Parathyroid adenoma (tissue), 2 donors: ENCODE results near the gene NTF3.

Experiments used
- H2AFZ ChIP-seq: fragments of 300-600 bp; sonication (generic); one replicate; pipeline ENCODE4 v1.7.0; 2017; ENCODE audit warnings: antibody characterized with exemption, mild to moderate bottlenecking
- H3K27ac ChIP-seq: fragments of 300-600 bp; sonication (generic); one replicate; pipeline ENCODE4 v1.7.0; 2017
- H3K27me3 ChIP-seq: fragments of 300-600 bp; sonication (generic); one replicate; pipeline ENCODE4 v1.7.0; 2017; ENCODE audit warnings: low read length; ENCODE audit not compliant: control insufficient read depth, insufficient read depth
- H3K36me3 ChIP-seq: fragments of 300-600 bp; sonication (generic); one replicate; pipeline ENCODE4 v1.7.0; 2017; ENCODE audit warnings: low read length; ENCODE audit not compliant: control insufficient read depth, insufficient read depth
- H3K4me1 ChIP-seq: fragments of 300-600 bp; sonication (generic); one replicate; pipeline ENCODE4 v1.7.0; 2017; ENCODE audit warnings: control low read depth
- H3K4me2 ChIP-seq: fragments of 300-600 bp; sonication (generic); one replicate; pipeline ENCODE4 v1.7.0; 2017; ENCODE audit warnings: low read length
- H3K4me3 ChIP-seq: fragments of 300-600 bp; sonication (generic); one replicate; pipeline ENCODE4 v1.7.0; 2017; ENCODE audit warnings: low read depth, low read length
- H3K79me2 ChIP-seq: fragments of 300-600 bp; sonication (generic); one replicate; pipeline ENCODE4 v1.7.0; 2017; ENCODE audit warnings: control low read depth
- H3K9ac ChIP-seq: fragments of 300-600 bp; sonication (generic); one replicate; pipeline ENCODE4 v1.7.0; 2017; ENCODE audit warnings: mild to moderate bottlenecking
- H3K9me3 ChIP-seq: fragments of 300-600 bp; sonication (generic); one replicate; pipeline ENCODE4 v1.7.0; 2017; ENCODE audit warnings: low read length; ENCODE audit not compliant: control insufficient read depth
- TF ChIP-seq, protein P1 (sequence below): fragments of 300-600 bp; sonication (generic); IDR thresholded peaks from one replicate; pipeline ENCODE4 v1.7.0; 2017; ENCODE audit warnings: antibody characterized with exemption, mild to moderate bottlenecking
- donor health status: primary hyperparathyroidism.

NTF3 gene

DNA sequence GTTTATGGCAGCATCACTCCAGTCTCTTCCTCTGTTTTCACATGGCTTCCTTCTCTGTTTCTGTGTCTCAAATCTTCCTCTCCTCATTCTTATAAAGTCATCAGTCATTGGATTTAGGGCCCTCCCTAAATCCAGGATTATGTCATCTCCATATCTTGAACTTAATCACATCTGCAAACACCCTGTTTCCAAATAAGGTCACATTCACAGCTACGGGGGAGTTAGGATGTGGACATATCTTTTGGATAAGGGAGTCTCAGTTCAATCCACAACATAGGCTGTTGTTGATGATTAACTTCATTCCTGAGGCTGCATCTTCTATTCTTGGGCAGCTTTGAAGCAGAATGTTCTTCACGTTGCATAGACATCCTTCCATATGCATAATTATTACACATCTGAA lies 40.3 kb upstream of the NTF3 start:
- no peaks in the 10 kb centered on the region for H3K79me2 ChIP-seq
- no peak overlapping the region for H3K9ac ChIP-seq
- no peak overlapping the region for H3K4me3 ChIP-seq
- H2AFZ ChIP-seq = no peak overlapping the region
- H3K9me3 ChIP-seq = no peaks in the 10 kb centered on the region
- TF ChIP-seq, protein P1, sequence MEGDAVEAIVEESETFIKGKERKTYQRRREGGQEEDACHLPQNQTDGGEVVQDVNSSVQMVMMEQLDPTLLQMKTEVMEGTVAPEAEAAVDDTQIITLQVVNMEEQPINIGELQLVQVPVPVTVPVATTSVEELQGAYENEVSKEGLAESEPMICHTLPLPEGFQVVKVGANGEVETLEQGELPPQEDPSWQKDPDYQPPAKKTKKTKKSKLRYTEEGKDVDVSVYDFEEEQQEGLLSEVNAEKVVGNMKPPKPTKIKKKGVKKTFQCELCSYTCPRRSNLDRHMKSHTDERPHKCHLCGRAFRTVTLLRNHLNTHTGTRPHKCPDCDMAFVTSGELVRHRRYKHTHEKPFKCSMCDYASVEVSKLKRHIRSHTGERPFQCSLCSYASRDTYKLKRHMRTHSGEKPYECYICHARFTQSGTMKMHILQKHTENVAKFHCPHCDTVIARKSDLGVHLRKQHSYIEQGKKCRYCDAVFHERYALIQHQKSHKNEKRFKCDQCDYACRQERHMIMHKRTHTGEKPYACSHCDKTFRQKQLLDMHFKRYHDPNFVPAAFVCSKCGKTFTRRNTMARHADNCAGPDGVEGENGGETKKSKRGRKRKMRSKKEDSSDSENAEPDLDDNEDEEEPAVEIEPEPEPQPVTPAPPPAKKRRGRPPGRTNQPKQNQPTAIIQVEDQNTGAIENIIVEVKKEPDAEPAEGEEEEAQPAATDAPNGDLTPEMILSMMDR = no peak
- H3K27ac ChIP-seq = no peak overlapping the region
- no peaks in the 10 kb centered on the region for H3K4me1 ChIP-seq
- no peak overlapping the region for H3K4me2 ChIP-seq
- H3K36me3 ChIP-seq = no peaks in the 10 kb centered on the region
- no peaks in the 10 kb centered on the region for H3K27me3 ChIP-seq

DNA sequence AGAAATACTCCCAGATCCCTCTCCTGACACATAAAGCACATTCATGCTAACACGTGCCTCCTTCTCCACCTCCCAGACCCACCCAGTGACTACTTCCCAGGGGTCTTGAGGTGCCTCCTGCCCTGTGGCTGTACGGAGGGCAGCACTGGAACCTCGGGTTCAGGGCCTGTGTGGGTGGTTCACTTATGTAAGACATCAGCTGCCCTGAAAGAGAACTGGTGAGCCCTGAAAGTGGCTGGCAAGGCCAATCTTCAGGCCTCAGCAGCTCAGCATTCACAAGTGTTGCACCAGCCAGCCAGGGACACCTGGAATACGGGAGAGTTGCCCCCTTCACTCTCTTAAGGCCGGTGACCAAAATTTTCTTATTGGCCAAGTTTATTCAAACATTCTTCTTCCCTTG lies 38.9 kb upstream of the NTF3 start:
- Histone ChIP-seq H3K36me3 (no peaks in the 10 kb centered on the region), H3K9me3 (no peaks in the 10 kb centered on the region), H3K4me1 (no peaks in the 10 kb centered on the region), H3K27me3 (no peaks in the 10 kb centered on the region), H3K4me3 (no peak overlapping the region), H3K27ac (no peak overlapping the region), H3K9ac (no peak overlapping the region), H2AFZ (no peak overlapping the region), H3K4me2 (no peak overlapping the region), H3K79me2 (no peaks in the 10 kb centered on the region)
- TF ChIP-seq, protein P1 = no peak

DNA sequence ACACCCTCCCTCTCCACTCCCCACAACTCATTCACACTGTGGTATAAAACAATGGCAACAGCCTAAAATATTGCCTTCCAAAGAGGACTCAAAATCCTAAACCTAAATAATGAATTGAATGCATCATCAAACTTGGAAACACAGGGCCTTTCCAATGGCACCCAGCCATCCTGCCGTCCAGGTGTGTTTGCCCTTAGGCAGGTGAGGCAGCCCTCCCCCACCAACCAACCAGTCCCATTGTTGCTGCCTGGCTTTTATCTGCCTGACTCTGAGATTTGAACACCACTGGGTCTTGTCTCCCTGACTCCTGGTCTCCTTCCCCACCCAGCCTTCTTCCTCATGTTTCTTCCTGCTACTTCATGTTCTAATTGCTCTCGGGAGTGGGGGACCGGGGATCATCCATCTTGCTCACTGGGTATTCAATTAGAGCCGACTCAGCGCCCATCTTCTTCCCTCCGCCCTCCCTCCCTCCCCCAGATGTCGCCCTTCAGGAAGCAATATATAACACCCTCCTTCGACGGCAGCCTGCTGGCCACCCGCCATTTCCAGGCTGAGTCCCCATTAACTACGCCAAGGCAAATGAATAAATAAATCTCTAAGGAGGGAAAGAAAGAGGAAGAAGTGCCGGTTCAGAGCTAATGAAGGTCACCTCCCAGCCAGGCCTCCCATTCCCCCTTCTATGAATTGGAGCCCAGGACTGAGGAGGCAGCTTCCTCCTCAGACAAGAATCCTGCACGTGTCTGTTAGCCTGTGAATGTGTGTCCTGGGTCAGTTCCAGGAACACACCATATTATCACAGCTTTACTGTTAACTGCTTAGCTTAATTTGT lies 36.3 kb upstream of the NTF3 start:
- Histone ChIP-seq H3K4me2 (no peak overlapping the region), H3K4me3 (no peak overlapping the region), H3K9ac (no peak overlapping the region), H3K27me3 (no peaks in the 10 kb centered on the region), H3K9me3 (no peaks in the 10 kb centered on the region), H3K27ac (no peak overlapping the region), H3K4me1 (no peaks in the 10 kb centered on the region), H2AFZ (no peak overlapping the region), H3K36me3 (no peaks in the 10 kb centered on the region), H3K79me2 (no peaks in the 10 kb centered on the region)
- TF ChIP-seq, protein P1 = no peak

DNA sequence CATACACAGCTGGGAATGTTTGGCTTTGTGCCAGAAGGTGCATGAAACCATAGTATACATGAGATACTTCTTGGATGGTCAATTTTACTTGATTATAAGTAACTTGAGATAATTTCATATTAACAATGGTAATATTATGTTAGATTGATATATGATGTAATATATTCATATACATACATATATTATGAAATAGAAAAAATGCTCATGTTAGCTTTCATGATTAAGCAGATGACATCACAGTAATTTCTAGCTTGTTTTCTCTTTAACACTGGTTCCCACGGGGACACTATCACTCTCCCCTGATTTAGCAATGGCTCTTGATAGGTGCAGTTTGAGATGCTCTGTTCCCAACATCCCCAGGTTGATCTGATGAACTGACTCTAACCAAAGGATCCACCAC lies 35.4 kb upstream of the NTF3 start:
- Histone ChIP-seq H3K27me3 (no peaks in the 10 kb centered on the region), H3K36me3 (no peaks in the 10 kb centered on the region), H3K4me2 (no peak overlapping the region), H3K9ac (no peak overlapping the region), H3K4me3 (no peak overlapping the region), H3K27ac (no peak overlapping the region), H2AFZ (no peak overlapping the region), H3K4me1 (no peaks in the 10 kb centered on the region), H3K9me3 (no peaks in the 10 kb centered on the region), H3K79me2 (no peaks in the 10 kb centered on the region)
- TF ChIP-seq, protein P1 = no peak

DNA sequence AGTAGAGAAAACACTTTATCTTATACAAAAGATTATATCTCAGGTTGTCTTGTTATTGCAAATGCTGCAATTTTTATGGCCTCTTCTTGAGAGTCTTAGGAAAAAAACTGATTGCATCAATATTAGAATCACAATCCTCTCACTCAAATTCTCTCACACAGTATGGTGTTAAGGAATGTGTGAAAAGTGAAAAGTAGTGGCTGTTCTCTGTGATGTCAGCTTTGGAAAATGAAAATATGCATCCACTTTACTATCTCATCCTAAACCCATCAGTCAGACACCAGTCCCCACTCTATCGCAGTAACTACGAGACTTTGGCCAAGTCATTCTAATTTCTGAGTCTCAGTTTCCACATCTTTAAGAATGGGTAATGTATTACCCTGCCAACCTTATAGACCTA lies 32.6 kb upstream of the NTF3 start:
- Histone ChIP-seq H3K4me2 (no peak overlapping the region), H3K27me3 (no peaks in the 10 kb centered on the region), H3K79me2 (no peaks in the 10 kb centered on the region), H3K4me3 (no peak overlapping the region), H2AFZ (no peak overlapping the region), H3K27ac (no peak overlapping the region), H3K9ac (no peak overlapping the region), H3K4me1 (no peaks in the 10 kb centered on the region), H3K36me3 (no peaks in the 10 kb centered on the region), H3K9me3 (no peaks in the 10 kb centered on the region)
- TF ChIP-seq, protein P1 = no peak
